HG03103 (cell line): ENCODE data around the gene CDC34.

Experiments used
- ATAC-seq: cut with Tn5 transposase; IDR thresholded peaks from one replicate; pipeline ENCODE4 v1.9.1; 2021; ENCODE audit warnings: low read depth; ENCODE audit not compliant: unreplicated experiment

Gene CDC34, protein sequence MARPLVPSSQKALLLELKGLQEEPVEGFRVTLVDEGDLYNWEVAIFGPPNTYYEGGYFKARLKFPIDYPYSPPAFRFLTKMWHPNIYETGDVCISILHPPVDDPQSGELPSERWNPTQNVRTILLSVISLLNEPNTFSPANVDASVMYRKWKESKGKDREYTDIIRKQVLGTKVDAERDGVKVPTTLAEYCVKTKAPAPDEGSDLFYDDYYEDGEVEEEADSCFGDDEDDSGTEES

DNA sequence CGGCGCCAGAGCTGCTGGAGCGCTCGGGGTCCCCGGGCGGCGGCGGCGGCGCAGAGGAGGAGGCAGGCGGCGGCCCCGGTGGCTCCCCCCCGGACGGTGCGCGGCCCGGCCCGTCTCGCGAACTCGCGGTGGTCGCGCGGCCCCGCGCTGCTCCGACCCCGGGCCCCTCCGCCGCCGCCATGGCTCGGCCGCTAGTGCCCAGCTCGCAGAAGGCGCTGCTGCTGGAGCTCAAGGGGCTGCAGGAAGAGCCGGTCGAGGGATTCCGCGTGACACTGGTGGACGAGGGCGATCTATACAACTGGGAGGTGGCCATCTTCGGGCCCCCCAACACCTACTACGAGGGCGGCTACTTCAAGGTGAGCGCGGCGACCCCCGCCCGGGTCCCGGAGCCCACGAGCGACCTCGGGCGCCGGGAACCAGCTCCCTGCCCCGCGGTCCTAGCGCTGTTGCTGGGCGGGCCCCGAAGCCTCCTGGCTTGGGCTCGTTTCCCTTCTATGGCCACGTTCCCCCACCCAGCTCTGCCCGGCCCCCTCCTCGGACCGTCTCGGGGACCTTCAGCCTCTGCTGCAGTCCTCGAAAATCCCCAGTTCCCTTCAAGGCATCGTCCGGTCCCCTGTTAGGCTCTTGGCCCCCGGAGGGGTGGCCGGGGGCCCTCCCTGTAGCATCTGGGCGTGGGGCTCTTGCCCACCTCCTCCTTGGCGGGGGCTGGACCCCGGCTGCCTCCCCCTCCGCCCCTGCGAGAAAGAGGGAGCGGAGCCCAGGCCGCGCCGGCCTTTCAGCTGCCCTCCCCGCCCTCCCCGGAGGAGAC is at the start of gene CDC34:
Gene CDC34, plus strand, starts transcription at position 8 of the 808 bp plus-strand sequence. Its CDS starts 172 bp downstream, at position 180.
- peak; percentile 3 for ATAC-seq

DNA sequence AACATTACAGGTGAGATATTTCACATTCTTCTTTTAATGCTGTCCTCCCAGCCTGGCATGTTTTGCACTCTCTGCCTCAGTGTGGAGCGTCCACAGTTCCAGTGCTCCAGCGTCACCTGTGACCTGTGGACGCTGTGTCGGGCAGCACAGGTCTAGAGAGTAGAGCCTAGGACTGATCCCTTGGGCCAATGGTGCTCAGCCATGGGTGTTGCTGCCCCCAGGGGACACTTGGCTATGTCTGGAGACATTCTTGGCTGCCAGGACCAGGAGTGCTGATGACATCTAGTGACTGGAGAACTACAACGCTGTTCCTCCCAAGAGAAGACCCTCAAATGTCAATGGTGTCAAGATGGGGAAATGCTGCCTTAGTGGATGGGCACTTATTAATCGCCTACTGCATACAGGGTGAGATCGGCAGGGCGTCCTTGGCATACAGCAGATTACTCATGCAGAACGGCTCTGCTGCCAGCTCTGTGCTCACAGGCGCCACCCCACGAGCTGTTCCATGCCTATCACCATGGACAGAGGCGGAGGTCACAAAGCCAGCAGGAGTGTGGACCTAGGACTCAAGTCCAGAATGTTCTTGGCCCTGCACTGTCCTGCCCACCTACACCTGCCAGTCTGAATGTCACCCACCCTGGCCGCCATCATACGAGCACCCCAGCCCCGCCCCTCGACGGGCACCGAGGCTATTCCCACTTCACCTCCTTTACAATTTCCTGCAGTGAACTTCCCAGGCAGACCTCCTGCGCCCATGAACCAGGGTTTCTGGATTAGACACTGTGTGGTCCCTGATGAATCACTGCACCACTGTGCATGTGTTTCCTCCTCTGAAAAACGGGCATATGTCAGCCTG is 49.1 kb upstream of the CDC34 start:
- no peak for ATAC-seq

DNA sequence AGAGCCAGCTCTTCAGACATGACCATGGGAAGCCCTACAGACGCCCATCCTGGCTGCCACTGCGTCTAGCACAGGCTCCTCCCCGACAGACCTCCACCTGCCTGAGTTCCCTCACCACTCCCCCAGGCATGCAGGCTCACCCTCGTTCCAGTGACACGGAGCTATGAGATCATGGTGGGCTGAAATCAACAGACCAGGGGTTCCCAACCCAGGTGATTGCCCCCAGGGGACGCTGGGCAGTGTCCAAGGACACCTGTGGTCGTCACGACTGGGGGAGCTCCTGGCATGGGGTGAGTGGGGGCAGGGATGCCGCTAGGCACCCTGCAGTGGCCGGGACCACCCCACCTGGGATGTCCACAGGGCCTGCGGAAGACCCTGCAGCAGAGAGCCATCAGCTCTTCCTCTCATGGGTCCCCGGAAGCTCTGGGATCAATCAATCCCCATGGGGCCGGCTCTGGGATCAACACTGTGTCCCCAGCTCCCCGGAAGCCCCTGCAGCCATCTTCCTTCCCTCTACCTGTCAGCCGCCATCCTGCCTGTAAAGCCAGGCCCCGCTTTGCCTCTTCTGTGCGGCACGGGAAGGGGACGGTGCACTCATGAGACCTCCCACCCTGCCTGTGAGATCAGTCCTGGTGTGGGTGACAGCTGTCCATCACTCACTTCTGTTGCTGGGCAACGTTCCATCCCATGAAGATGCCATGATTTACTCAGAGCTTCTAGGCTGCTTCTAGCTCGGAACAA is 48.1 kb upstream of the CDC34 start:
- no peak for ATAC-seq

DNA sequence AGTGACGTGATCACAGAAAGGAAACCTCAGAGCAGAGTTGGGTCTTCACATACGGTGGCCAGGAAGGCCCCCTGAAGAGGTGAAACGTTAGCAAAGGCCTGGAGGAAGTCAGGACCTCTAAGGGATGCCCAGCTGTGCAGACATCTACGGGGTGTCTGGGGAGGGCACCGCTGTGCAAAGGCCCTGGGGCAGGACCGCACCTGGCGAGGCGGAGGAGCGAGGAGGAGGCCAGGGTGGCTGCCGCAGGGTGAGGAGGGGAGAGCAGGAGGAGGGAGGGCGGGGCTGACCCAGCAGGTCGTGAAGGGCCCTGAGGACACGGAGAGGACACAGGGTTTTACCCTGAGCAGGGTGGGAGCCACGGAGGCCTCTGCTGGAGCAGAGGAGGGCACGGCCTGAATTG is 47.1 kb upstream of the CDC34 start:
- ATAC-seq, result no peak

DNA sequence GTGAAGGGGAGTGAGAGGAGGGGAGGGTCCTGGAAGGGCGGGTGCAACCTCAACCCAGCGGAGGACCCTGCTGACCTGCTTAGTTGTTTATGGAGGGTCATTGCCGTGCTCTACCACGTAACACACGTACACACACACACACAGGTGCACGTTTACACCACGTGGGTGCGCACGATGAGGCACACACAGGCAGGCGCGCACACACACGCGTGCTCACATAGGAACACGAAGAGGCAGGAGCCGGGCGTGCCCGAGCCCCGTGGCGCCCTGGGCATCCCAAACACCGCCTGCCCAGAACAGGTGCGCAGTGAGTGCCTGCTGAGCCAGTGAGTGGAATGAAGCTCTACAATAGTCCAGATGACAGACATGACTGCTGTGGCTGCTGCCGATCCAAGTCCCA is 46.5 kb upstream of the CDC34 start:
- no peak for ATAC-seq

DNA sequence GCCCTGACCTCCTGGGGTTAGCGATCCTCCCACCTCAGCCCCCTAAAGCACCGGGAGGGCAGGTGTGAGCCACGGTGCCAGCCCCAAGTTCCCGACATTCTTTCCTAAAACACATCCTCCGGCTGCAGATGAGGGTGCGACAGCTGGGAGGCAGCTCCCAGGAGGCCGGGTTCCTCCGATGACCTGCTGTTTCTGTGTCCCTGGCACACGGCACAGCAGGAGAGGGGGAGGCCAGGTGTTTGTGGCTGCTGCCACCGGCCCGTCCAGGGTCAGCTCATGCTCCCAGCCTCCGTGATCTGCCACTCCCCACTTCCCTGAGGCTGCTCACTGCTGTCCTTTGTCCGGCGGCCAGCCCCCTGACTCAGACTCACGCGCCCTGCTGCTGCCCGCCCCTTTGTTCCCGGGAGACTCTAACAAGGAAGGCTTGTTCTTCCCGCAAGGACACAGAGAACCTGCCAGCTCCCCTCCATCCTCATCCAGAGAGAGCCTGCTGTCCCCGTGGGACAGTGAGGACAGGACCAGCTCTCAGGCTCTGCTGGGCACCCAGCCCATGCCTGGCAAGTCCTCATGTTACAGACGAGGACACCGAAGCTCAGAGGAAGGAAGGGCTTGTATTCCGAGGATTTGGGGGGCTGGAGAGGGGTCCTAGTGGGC is 45.9 kb upstream of the CDC34 start:
- ATAC-seq, result no peak

DNA sequence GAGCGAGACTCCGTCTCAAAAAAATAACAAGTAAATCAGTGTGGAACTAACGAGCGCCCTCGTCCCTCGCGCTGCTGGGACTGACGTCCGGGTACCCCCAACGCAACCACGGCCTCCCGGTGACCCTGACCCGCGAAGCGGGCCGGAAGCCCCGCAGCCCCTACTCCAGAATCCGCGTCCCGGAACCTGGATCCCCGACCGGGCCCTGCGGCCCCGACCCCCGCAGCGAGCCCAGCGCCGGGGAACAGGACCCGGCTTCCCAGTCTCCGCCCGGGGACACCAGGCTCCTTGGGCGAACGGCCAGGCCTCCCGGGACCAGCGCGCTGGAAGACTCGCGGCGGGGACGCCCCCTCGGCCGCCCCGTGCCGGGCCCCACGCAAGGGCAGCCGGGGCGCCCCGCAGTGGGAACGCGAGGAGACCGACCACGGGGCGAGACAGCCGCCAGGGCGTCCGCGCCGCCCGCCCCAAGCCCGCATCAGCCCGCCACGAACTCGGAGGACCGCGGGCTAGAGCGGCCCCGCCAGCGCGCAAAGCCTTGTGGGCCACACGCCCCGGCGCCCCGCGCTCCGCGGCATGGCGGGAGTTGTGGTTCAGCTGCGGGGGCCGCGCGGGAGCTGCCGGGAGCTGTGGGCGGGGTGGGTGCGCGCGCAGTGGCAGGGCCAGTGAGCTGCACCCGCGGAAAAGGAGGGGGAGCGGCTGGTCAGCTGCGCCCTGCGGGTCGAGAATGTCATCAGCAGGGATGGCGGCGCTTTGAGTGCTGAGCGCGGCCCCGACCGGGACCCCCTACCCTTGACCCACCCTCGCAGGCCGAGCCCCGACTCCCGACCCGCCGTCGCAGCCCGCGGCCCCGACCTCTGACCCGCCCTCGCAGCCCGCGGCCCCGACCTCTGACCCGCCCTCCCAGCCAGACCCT is 42.8 kb upstream of the CDC34 start:
- peak; percentile 73 for ATAC-seq

DNA sequence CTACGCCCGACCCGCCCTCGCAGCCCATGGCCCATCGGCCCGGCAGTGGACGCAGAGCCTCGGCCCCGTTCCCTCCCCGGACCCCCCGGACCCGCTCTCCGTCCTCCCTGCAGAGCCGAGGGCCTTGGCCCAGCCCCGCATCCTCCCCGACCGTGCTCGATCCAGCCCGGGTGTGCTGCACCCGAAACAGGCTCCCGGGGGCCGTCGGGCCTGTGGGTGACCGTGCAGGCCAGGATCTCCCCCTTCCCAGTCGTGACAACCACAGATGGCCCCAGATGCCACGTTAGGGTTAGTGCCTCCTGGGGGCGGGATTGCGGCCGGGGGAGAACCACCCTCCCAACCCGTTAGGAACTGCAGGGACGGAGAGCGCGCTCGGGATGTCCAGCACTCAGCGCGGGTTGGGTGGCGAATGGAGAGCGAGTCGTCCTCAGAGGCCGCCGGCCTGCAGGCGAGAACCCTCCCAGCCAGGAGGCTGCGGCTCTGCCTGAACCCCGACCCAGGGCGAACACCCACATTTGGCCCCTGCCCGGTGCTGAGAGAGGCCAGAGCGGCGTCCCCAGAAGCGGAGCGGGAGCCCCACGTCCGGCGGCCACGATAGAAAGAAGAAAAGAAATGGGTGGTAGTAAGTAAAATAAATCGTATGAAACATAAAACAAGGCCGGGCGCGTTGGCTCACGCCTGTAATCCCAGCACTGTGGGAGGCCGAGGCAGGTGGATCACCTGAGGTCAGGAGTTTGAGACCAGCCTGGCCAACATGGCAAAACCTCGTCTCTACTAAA is 42.0 kb upstream of the CDC34 start:
- no peak for ATAC-seq

DNA sequence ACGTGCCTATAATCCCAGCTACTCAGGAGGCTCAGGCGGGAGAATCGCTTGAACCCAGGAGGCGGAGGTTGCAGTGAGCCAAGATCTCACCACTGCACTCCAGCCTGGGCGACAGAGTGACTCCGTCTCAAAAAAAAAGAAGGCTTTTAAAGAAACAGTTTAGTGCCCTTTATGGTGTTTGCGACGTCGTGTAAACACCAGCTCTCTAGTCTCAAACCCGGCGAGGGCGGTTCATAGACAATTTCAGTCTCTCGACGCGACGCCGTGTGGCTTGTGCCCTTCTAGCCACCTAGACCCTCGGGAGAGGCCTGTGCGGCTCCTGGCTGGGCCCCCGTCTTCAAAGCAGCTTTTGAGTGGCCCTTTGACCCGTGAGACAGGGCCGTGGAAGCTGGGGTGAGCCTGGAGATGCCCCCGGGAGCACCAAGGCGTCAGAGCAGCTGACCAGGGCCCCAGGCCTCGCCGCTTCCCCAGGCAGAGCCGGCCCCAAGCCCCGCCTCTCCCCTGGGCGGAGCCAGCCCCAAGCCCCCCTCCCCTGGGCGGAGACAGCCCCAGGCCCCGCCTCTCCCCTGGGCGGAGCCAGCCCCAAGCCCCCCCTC is 40.3 kb upstream of the CDC34 start:
- no peak for ATAC-seq

DNA sequence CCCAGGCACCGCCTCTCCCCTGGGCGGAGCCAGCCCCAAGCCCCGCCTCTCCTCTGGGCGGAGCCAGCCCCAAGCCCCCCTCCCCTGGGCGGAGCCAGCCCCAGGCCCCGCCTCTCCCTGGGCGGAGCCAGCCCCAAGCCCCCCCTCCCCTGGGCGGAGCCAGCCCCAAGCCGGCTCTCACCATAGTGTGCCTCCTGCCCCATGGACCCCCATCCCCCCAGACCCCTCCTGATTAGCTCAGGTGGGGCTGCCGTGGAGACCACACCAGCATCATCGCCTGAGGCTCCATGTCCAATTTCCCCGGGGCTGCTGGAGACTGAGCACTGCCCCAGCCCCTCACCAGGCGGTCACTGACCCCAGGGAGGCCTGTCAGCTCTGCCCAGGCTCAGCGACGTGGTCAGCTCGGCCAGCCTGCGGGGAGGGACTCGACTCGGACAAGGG is 39.4 kb upstream of the CDC34 start:
- no peak for ATAC-seq

DNA sequence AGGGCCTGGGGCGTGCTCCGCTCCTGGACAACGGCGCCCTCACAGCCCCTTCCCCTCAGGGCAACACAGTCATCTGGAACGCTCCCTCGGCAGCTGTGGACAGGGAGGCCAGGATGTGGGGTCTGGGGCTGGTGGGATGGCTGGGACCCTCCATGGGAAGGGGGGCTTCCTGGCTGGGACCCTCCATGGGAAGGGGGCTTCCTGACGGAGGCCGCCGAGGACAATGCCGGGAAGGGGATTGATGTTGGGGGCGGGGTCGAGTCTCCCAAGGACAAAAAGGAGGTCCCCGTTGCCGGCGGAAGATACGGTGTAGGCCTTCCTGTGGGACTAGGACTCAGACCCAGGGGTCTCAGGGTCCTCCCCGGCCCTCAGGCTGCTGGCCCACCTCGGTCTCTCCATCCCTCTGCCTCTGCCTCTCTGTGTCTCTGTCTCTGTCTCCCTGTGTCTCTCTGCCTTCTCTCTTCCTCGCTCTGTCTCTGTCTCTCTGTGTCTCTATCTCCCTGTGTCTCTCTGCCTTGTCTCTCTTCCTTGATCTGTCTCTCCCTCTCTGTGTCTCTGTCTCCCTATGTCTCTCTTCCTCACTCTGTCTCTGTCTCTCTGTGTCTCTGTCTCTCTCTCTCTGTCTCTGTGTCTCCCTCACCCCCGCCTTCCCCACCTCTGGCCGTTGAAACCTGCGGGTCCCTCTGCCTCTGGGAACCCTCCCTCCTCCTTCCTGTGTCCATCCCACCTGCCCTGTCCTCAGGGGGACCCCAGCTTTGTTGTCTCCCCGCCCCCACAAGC is 38.0 kb upstream of the CDC34 start:
- no peak for ATAC-seq

DNA sequence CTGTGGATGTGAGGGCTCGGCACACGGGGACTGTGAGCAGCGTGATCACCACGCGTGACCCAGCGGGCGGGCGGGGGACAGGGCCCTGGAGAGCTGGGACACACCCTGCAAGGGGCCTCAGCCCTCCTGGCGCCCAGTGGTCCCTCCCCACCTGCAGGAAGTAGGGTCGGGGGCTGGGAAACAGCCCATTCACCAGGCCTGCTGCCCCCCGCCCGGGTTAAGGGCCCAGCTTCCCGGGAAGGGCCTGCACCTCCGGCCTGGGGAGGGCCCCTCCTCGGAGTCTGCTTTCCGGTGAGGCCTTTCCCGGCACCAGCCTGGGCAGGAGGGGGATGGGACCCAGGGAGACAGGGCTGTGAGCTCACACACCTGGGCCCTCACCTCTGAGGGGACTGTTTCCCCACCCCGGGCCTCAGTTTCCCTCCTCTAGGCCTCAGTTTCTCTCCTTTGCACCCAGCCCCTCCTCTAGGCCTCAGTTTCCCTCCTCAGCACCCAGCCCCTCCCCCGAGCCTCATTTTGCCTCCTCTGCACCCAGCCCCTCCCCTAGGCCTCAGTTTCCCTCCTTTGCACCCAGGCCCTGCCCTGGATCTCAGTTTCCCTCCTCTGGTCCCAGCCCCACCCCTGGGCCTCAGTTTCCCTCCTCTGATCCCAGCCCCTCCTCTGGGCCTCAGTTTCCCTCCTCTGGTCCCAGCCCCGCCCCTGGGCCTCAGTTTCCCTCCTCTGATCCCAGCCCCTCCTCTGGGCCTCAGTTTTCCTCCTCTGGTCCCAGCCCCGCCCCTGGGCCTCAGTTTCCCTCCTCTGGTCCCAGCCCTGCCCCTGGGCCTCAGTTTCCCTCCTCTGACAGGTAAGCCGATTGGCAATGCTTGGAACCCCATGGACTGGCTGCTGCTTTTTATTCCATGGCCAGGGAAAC is 37.1 kb upstream of the CDC34 start:
- no peak for ATAC-seq

DNA sequence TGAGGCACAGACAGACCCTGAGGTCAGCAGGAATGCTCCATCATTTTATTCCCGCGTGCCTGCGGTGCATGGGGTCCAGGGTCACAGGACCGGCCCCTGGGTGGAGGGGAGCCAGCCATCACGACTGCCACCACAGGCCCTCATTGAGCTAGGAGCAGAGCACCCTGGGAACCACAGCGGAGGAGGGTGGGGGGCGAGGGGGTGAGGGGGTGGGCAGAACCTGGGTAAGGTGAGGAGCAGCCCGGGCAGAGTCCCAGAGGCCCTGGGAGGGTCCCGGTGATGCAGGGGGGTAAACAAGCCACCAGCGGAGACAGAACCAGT is 36.5 kb upstream of the CDC34 start:
- ATAC-seq, result no peak

DNA sequence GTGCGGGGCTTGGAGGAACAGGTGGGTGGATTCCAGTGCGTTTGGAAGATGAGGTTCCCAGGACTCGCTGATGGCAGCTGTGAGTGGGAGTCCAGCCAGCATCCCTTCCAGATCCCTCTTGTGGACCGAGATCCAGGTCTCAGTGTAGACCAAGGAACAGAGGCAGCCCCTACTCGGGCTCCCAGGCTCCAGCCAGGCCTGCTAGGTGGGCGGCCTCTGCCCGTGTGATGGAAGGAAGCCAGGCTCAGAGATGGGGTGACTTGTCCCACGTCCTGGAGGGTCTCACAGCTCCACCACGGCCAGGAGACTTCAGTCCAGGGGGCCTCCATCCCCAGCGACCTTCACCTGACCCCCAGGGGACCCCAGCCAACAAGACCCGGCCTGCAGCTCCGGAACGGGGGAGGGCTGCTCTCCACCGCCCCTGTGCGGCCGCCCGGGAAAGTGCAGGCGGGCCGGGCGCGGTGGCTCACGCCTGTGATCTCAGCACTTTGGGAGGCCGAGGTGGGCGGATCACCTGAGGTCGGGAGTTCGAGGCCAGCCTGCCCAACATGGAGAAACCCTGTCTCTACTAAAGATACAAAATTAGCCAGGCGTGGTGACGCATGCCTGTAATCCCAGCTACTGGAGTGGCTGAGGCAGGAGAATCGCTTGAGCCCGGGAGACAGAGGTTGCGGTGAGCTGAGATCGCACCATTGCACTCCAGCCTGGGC is 36.0 kb upstream of the CDC34 start:
- ATAC-seq, result no peak

DNA sequence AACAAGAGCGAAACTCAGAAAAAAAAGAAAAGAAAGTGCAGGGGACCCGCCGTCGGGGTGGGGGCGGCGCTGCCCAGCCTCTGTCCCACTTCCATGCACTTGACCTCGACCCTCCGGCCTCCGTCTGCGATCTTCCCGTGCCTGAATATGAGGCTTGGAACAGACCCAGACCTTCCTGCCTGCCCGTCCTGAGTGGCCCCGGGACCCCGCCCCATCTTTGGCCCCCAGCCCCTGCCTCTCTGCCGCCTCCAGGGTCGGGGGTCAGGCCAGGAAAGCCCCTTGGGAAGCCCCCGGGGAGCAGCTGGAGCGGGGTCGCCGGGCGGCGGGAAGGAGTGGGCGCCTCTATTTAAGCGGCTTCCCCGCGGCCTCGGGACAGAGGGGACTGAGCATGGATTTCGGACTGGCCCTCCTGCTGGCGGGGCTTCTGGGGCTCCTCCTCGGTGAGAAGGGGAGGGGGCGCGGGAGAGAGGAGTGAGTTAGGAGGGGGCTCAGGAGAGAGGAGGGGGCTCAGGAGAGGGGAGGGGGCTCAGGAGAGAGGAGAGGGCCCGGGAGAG is 35.4 kb upstream of the CDC34 start, which contains the start of gene MADCAM1:
Gene MADCAM1, plus strand, starts transcription at position 375 of the 554 bp plus-strand sequence. Its CDS starts 14 bp downstream, at position 389.
- no peak for ATAC-seq
